GM15510 (cell line): Measurements from ENCODE around the gene TNFAIP1.

Experiments
- POLR2A ChIP-seq: IDR thresholded peaks from 3 replicates; pipeline ENCODE4 v1.6.1; 2011; ENCODE audit warnings: borderline replicate concordance; ENCODE audit not compliant: insufficient read length; ENCODE audit errors: extremely low read depth

Gene TNFAIP1

GRCh38 chr17:28318759-28319597 is 16.6 kb upstream of the TNFAIP1 start, which contains the start of gene TMEM97:
Gene TMEM97 (plus strand): TSS chr17:28319200. CDS start chr17:28319240, 40 bp downstream.
- peak; percentile 70 for TF ChIP-seq POLR2A

- TF ChIP-seq POLR2A = no peak
Measured at GRCh38 chr17:28319598-28319935, 16.0 kb upstream of the TNFAIP1 start.

- no peak for TF ChIP-seq POLR2A
Measured at GRCh38 chr17:28320215-28321061, 15.1 kb upstream of the TNFAIP1 start.

GRCh38 chr17:28324267-28324745 is 11.3 kb upstream of the TNFAIP1 start:
- no peak for TF ChIP-seq POLR2A

GRCh38 chr17:28324781-28325180 is 10.8 kb upstream of the TNFAIP1 start:
- TF ChIP-seq POLR2A = no peak

- no peak for TF ChIP-seq POLR2A
Measured at GRCh38 chr17:28325211-28325610, 10.3 kb upstream of the TNFAIP1 start.

- TF ChIP-seq POLR2A = no peak
Measured at GRCh38 chr17:28326114-28326513, 9.4 kb upstream of the TNFAIP1 start.

- no peak for TF ChIP-seq POLR2A
Measured at GRCh38 chr17:28327031-28327607, 8.4 kb upstream of the TNFAIP1 start.

- no peak for TF ChIP-seq POLR2A
Measured at GRCh38 chr17:28327709-28328108, 7.9 kb upstream of the TNFAIP1 start.

GRCh38 chr17:28328325-28328724 is 7.2 kb upstream of the TNFAIP1 start:
- TF ChIP-seq POLR2A = no peak

- TF ChIP-seq POLR2A = no peak
Measured at GRCh38 chr17:28330671-28331070, 4.9 kb upstream of the TNFAIP1 start.

GRCh38 chr17:28331891-28332420 is 3.6 kb upstream of the TNFAIP1 start:
- TF ChIP-seq POLR2A = no peak

- TF ChIP-seq POLR2A = no peak
Measured at GRCh38 chr17:28333083-28333746, 2.3 kb upstream of the TNFAIP1 start.

- no peak for TF ChIP-seq POLR2A
Measured at GRCh38 chr17:28334171-28334570, 1.4 kb upstream of the TNFAIP1 start.
